Keratinocyte (primary cell): ENCODE data around the gene PNPLA7.

Experiments used
- CTCF ChIP-seq, 3 experiments: IDR thresholded peaks in 1 of 3; conservative IDR thresholded peaks in 1 of 3; optimal IDR thresholded peaks in 1 of 3; 2 replicates in 2 of 3; 3 replicates in 1 of 3; pipeline versions ENCODE3 to v1.5.1; 2011; ENCODE audit warnings: low read length in 3 of 3, mild to moderate bottlenecking in 3 of 3, moderate library complexity in 2 of 3, control low read depth in 1 of 3, inconsistent platforms in 1 of 3; ENCODE audit not compliant: insufficient read depth in 2 of 3; ENCODE audit errors: extremely low read depth in 1 of 3
- EZH2 ChIP-seq: IDR thresholded peaks from one replicate; pipeline ENCODE4 v1.6.1; 2012; ENCODE audit warnings: inconsistent platforms, mild to moderate bottlenecking, low read length, moderate library complexity

GRCh38 chr9:137445275-137445807 is 104.9 kb downstream of the PNPLA7 start:
- peak; percentile 79 to 89 (median 88) for TF ChIP-seq CTCF (optimal IDR thresholded peaks at IDR 0.05 in 1 of 3, IDR thresholded peaks at IDR 0.05 in 1 of 3, conservative IDR thresholded peaks at IDR 0.05 in 1 of 3; ENCODE audit: extremely low read depth in 1 of 3, insufficient read depth in 2 of 3, low read length in 3 of 3)
- no peak for TF ChIP-seq EZH2
